ENCODE measurements around the gene RAB3A. TPM values are rescaled to one million over a fixed set of nuclear protein-coding genes. Genes with fewer than 3 reads are reported as not detected.
A peak's percentile ranks its signal among the peaks of the same experiment; 100 is the strongest.

The RAB3A gene
- total and polyA plus RNA-seq, 9 of the 15 experiments (the other 6 are each of a cell fraction or from before 2014, with no cell fraction given): 0.17 to 5.1 (median 0.90) TPM; not detected in 1

DNA sequence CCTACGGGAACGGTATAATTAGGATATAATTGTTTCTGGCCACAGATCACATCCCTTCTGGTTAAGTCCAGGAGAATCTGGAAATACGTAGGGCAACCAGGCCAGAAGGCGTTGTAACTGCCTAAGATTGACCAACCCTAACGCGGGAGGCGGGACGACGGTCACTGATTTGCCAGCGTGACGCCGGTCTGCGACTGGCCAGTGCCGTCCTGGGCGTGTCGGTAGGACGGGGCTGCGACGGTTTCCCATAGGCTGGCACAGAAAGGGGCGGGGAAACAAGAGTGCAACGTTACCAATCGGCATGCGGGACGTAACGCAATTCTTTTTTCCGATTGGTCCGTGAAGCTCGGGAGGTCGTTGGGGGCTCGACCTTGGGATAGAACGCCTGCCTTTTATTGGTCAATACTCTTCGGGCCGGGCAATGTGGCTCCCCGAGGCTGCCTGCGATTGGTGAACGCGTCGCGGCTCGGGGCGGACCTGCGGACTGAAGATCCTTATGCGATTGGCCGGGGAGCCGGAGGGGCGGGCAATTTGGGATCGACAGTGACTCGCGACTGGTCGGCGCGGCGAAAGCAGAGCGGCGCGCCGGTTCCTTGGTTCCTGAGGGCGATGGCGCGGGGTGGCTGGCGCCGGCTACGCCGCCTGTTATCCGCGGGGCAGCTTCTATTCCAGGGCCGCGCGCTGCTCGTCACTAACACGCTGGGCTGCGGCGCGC, 11.0 kb downstream of the RAB3A start, which contains the start of gene MPV17L2 (continued):
- TF ChIP-seq, protein P1, sequence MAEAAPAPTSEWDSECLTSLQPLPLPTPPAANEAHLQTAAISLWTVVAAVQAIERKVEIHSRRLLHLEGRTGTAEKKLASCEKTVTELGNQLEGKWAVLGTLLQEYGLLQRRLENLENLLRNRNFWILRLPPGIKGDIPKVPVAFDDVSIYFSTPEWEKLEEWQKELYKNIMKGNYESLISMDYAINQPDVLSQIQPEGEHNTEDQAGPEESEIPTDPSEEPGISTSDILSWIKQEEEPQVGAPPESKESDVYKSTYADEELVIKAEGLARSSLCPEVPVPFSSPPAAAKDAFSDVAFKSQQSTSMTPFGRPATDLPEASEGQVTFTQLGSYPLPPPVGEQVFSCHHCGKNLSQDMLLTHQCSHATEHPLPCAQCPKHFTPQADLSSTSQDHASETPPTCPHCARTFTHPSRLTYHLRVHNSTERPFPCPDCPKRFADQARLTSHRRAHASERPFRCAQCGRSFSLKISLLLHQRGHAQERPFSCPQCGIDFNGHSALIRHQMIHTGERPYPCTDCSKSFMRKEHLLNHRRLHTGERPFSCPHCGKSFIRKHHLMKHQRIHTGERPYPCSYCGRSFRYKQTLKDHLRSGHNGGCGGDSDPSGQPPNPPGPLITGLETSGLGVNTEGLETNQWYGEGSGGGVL (CRISPR knock-in tag; IDR thresholded peaks at IDR 0.05): no peak
- TF ChIP-seq, protein P2, sequence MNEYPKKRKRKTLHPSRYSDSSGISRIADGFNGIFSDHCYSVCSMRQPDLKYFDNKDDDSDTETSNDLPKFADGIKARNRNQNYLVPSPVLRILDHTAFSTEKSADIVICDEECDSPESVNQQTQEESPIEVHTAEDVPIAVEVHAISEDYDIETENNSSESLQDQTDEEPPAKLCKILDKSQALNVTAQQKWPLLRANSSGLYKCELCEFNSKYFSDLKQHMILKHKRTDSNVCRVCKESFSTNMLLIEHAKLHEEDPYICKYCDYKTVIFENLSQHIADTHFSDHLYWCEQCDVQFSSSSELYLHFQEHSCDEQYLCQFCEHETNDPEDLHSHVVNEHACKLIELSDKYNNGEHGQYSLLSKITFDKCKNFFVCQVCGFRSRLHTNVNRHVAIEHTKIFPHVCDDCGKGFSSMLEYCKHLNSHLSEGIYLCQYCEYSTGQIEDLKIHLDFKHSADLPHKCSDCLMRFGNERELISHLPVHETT (CRISPR knock-in tag; conservative IDR thresholded peaks at IDR 0.05 in 1 of 2, IDR thresholded peaks at IDR 0.05 in 1 of 2): peak in 1 of 2 experiments; percentile 96; a peak in 2 of 4 replicates
- TF ChIP-seq CBFA2T3 (IDR thresholded peaks at IDR 0.05): no peak
- TF ChIP-seq TAF1 (IDR thresholded peaks at IDR 0.05; ENCODE audit: control insufficient read depth, extremely low read depth, insufficient read depth, low read length, severe bottlenecking): peak; percentile 62
- no peak for TF ChIP-seq KAT8 (IDR thresholded peaks at IDR 0.05; ENCODE audit: low read depth)
- TF ChIP-seq ZBTB7A (IDR thresholded peaks at IDR 0.05; ENCODE audit: borderline replicate concordance, control insufficient read depth, low read depth, low read length): no peak
- TF ChIP-seq HDAC1 (IDR thresholded peaks at IDR 0.05): 0 out of 4 replicates have a peak, but pooled peaks of 1 of the 2 experiments have one; percentile 89
- TF ChIP-seq CHCHD3 (CRISPR knock-in tag; IDR thresholded peaks at IDR 0.05): no peak
- TF ChIP-seq, protein P3, sequence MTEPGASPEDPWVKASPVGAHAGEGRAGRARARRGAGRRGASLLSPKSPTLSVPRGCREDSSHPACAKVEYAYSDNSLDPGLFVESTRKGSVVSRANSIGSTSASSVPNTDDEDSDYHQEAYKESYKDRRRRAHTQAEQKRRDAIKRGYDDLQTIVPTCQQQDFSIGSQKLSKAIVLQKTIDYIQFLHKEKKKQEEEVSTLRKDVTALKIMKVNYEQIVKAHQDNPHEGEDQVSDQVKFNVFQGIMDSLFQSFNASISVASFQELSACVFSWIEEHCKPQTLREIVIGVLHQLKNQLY (CRISPR knock-in tag; conservative IDR thresholded peaks at IDR 0.05): no peak
- TF ChIP-seq NFIC (IDR thresholded peaks at IDR 0.05): no peak
- TF ChIP-seq LCOR (CRISPR knock-in tag; IDR thresholded peaks at IDR 0.05): no peak
- no peak for TF ChIP-seq HDAC8 (tag; IDR thresholded peaks at IDR 0.05)
- TF ChIP-seq, protein P4, sequence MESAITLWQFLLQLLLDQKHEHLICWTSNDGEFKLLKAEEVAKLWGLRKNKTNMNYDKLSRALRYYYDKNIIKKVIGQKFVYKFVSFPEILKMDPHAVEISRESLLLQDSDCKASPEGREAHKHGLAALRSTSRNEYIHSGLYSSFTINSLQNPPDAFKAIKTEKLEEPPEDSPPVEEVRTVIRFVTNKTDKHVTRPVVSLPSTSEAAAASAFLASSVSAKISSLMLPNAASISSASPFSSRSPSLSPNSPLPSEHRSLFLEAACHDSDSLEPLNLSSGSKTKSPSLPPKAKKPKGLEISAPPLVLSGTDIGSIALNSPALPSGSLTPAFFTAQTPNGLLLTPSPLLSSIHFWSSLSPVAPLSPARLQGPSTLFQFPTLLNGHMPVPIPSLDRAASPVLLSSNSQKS (CRISPR knock-in tag; IDR thresholded peaks at IDR 0.05): no peak
- peak; percentile 18; the same call in 1 of the 2 replicates for TF ChIP-seq JUN (IDR thresholded peaks at IDR 0.05; ENCODE audit: borderline replicate concordance, low read depth, low read length)
- TF ChIP-seq JUN (CRISPR knock-in tag; IDR thresholded peaks at IDR 0.05; ENCODE audit: borderline replicate concordance): no peak
- no peak for TF ChIP-seq CBX5 (IDR thresholded peaks at IDR 0.05; ENCODE audit: borderline replicate concordance, low read depth)
- peak; percentile 88 for TF ChIP-seq CREB1 (IDR thresholded peaks at IDR 0.05)
- peak; percentile 92 for TF ChIP-seq CREB1 (CRISPR knock-in tag; IDR thresholded peaks at IDR 0.05)
- TF ChIP-seq, protein P5, sequence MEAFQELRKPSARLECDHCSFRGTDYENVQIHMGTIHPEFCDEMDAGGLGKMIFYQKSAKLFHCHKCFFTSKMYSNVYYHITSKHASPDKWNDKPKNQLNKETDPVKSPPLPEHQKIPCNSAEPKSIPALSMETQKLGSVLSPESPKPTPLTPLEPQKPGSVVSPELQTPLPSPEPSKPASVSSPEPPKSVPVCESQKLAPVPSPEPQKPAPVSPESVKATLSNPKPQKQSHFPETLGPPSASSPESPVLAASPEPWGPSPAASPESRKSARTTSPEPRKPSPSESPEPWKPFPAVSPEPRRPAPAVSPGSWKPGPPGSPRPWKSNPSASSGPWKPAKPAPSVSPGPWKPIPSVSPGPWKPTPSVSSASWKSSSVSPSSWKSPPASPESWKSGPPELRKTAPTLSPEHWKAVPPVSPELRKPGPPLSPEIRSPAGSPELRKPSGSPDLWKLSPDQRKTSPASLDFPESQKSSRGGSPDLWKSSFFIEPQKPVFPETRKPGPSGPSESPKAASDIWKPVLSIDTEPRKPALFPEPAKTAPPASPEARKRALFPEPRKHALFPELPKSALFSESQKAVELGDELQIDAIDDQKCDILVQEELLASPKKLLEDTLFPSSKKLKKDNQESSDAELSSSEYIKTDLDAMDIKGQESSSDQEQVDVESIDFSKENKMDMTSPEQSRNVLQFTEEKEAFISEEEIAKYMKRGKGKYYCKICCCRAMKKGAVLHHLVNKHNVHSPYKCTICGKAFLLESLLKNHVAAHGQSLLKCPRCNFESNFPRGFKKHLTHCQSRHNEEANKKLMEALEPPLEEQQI (IDR thresholded peaks at IDR 0.05): no peak
- TF ChIP-seq ZBTB8A (IDR thresholded peaks at IDR 0.05; ENCODE audit: partially characterized antibody): no peak
